ENCODE data around the gene FDX2. TPM values are rescaled to one million over a fixed set of nuclear protein-coding genes. Genes with fewer than 3 reads are reported as not detected.

FDX2 gene
- total and polyA plus RNA-seq, 2 experiments from 2014 or later: 28.7 to 35.0 TPM

- TF ChIP-seq, protein P1, sequence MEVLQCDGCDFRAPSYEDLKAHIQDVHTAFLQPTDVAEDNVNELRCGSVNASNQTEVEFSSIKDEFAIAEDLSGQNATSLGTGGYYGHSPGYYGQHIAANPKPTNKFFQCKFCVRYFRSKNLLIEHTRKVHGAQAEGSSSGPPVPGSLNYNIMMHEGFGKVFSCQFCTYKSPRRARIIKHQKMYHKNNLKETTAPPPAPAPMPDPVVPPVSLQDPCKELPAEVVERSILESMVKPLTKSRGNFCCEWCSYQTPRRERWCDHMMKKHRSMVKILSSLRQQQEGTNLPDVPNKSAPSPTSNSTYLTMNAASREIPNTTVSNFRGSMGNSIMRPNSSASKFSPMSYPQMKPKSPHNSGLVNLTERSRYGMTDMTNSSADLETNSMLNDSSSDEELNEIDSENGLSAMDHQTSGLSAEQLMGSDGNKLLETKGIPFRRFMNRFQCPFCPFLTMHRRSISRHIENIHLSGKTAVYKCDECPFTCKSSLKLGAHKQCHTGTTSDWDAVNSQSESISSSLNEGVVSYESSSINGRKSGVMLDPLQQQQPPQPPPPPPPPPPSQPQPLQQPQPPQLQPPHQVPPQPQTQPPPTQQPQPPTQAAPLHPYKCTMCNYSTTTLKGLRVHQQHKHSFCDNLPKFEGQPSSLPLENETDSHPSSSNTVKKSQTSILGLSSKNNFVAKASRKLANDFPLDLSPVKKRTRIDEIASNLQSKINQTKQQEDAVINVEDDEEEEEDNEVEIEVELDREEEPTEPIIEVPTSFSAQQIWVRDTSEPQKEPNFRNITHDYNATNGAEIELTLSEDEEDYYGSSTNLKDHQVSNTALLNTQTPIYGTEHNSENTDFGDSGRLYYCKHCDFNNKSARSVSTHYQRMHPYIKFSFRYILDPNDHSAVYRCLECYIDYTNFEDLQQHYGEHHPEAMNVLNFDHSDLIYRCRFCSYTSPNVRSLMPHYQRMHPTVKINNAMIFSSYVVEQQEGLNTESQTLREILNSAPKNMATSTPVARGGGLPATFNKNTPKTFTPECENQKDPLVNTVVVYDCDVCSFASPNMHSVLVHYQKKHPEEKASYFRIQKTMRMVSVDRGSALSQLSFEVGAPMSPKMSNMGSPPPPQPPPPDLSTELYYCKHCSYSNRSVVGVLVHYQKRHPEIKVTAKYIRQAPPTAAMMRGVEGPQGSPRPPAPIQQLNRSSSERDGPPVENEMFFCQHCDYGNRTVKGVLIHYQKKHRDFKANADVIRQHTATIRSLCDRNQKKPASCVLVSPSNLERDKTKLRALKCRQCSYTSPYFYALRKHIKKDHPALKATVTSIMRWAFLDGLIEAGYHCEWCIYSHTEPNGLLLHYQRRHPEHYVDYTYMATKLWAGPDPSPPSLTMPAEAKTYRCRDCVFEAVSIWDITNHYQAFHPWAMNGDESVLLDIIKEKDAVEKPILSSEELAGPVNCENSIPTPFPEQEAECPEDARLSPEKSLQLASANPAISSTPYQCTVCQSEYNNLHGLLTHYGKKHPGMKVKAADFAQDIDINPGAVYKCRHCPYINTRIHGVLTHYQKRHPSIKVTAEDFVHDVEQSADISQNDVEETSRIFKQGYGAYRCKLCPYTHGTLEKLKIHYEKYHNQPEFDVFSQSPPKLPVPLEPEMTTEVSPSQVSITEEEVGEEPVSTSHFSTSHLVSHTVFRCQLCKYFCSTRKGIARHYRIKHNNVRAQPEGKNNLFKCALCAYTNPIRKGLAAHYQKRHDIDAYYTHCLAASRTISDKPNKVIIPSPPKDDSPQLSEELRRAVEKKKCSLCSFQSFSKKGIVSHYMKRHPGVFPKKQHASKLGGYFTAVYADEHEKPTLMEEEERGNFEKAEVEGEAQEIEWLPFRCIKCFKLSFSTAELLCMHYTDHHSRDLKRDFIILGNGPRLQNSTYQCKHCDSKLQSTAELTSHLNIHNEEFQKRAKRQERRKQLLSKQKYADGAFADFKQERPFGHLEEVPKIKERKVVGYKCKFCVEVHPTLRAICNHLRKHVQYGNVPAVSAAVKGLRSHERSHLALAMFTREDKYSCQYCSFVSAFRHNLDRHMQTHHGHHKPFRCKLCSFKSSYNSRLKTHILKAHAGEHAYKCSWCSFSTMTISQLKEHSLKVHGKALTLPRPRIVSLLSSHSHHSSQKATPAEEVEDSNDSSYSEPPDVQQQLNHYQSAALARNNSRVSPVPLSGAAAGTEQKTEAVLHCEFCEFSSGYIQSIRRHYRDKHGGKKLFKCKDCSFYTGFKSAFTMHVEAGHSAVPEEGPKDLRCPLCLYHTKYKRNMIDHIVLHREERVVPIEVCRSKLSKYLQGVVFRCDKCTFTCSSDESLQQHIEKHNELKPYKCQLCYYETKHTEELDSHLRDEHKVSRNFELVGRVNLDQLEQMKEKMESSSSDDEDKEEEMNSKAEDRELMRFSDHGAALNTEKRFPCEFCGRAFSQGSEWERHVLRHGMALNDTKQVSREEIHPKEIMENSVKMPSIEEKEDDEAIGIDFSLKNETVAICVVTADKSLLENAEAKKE (CRISPR knock-in tag; IDR thresholded peaks at IDR 0.05): no peak
- TF ChIP-seq, protein P2, sequence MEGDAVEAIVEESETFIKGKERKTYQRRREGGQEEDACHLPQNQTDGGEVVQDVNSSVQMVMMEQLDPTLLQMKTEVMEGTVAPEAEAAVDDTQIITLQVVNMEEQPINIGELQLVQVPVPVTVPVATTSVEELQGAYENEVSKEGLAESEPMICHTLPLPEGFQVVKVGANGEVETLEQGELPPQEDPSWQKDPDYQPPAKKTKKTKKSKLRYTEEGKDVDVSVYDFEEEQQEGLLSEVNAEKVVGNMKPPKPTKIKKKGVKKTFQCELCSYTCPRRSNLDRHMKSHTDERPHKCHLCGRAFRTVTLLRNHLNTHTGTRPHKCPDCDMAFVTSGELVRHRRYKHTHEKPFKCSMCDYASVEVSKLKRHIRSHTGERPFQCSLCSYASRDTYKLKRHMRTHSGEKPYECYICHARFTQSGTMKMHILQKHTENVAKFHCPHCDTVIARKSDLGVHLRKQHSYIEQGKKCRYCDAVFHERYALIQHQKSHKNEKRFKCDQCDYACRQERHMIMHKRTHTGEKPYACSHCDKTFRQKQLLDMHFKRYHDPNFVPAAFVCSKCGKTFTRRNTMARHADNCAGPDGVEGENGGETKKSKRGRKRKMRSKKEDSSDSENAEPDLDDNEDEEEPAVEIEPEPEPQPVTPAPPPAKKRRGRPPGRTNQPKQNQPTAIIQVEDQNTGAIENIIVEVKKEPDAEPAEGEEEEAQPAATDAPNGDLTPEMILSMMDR (conservative IDR thresholded peaks at IDR 0.05; ENCODE audit: low read depth in 2 of 2): no peak
- no peak for TF ChIP-seq EZH2 (IDR thresholded peaks at IDR 0.05; ENCODE audit: low read depth, unreplicated experiment)
- TF ChIP-seq EZH2phosphoT487 (IDR thresholded peaks at IDR 0.05; ENCODE audit: unreplicated experiment): no peak
Measured at GRCh38 chr19:10344780-10345179, 29.0 kb upstream of the FDX2 start (continued).

DNA sequence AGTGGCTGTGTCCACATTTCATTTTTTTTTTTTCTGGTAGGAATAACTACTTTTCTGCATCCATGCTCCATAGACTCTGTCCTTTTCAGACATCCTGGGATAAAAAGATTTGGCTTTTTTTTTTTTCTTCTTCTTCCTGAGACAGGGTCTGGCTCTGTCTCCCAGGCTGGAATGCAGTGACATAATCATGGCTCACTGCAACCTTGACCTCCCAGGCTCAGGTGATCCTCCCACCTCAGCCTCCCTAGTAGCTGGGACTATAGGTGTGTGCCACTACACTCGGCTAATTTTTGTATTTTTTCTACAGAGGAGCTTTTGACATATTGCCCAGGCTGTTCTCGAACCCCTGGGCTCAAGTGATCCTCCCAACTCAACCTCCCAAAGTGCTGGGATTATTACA is 27.7 kb upstream of the FDX2 start:
- Mint-ChIP-seq H3K4me1 (peaks cover 14% of the 10 kb centered on the region), H3K27me3 (ENCODE audit: insufficient read depth, low read depth, poor library complexity) (peaks cover 9% of the 10 kb centered on the region), H3K36me3 (ENCODE audit: low read depth) (no peaks in the 10 kb centered on the region), H3K27ac (no peak overlapping the region), H3K4me3 (no peak overlapping the region), H3K9me3 (no peaks in the 10 kb centered on the region; the same call in 1 of the 3 replicates)
- H3K9me2 ChIP-seq (ENCODE audit: insufficient read depth): no peaks in the 10 kb centered on the region
- TF ChIP-seq, protein P1 (CRISPR knock-in tag; IDR thresholded peaks at IDR 0.05): no peak
- TF ChIP-seq, protein P2 (conservative IDR thresholded peaks at IDR 0.05; ENCODE audit: low read depth in 2 of 2): no peak
- H3F3A ChIP-seq (replicated peaks; ENCODE audit: low read depth): peaks cover 6% of the 10 kb centered on the region; the same call in 1 of the 2 replicates
- no peak overlapping the region for H3K4me3 ChIP-seq
- H3K27ac ChIP-seq (ENCODE audit: low read depth): no peak overlapping the region
- DNase-seq (ENCODE audit: low spot score) (no peak), ATAC-seq (no peak)
- no peaks in the 10 kb centered on the region for H4K20me1 ChIP-seq (replicated peaks; ENCODE audit: insufficient read depth)
- no peaks in the 10 kb centered on the region for H3K36me3 ChIP-seq (ENCODE audit: insufficient read depth)
- H3K4me2 ChIP-seq: no peak overlapping the region
- peaks cover 18% of the 10 kb centered on the region; the same call in 1 of the 2 replicates for H3K4me1 ChIP-seq (ENCODE audit: insufficient read depth)
- H3K79me2 ChIP-seq (replicated peaks; ENCODE audit: insufficient read depth): no peaks in the 10 kb centered on the region
- H2AFZ ChIP-seq: no peak overlapping the region
- H3K27me3 ChIP-seq (ENCODE audit: insufficient read depth): no peaks in the 10 kb centered on the region
